ENCODE results near the gene SDR9C7. TPM values are rescaled to one million over a fixed set of nuclear protein-coding genes. Genes with fewer than 3 reads are reported as not detected.

Gene SDR9C7
- polyA plus RNA-seq, 3 donors = not detected

GRCh38 chr12:56980941-56981530, 46.8 kb upstream of the SDR9C7 start:
- Histone ChIP-seq H3K4me3 (replicated peaks in 1 of 3; ENCODE audit: low read depth in 2 of 3, low read length in 3 of 3) (no peak overlapping the region), H3K9ac (ENCODE audit: insufficient read depth, low read length, poor library complexity, severe bottlenecking) (no peak overlapping the region), H3K27ac (ENCODE audit: low read depth in 1 of 2, low read length in 2 of 2) (no peak overlapping the region), H4K20me1 (ENCODE audit: insufficient read depth, low read length) (no peaks in the 10 kb centered on the region), H3K36me3 (replicated peaks in 1 of 2; ENCODE audit: control insufficient read depth in 1 of 2, insufficient read depth in 2 of 2, low read length in 2 of 2) (no peaks in the 10 kb centered on the region), H3K4me2 (replicated peaks; ENCODE audit: extremely low read depth, low read length, poor library complexity, severe bottlenecking) (no peak overlapping the region), H3K79me2 (ENCODE audit: insufficient read depth, low read length) (no peaks in the 10 kb centered on the region), H2AFZ (ENCODE audit: insufficient read depth, low read depth, low read length, poor library complexity, severe bottlenecking) (no peak overlapping the region), H3K4me1 (ENCODE audit: control insufficient read depth in 1 of 2, insufficient read depth in 2 of 2, low read length in 2 of 2) (no peaks in the 10 kb centered on the region), H3K27me3 (ENCODE audit: control insufficient read depth in 2 of 2, insufficient read depth in 2 of 2, low read length in 2 of 2) (no peaks in the 10 kb centered on the region), H3K9me3 (replicated peaks in 1 of 2; ENCODE audit: control insufficient read depth in 1 of 2, insufficient read depth in 1 of 2, low read length in 2 of 2) (no peaks in the 10 kb centered on the region)
- Mint-ChIP-seq H3K4me1 (no peaks in the 10 kb centered on the region), H3K27ac (no peak overlapping the region), H3K27me3 (ENCODE audit: low read depth in 3 of 3) (peaks cover 0 to 3% (median 0%) of the 10 kb centered on the region in 3 donors), H3K9me3 (peaks cover 0 to 4% (median 0%) of the 10 kb centered on the region in 7 donors), H3K4me3 (no peak overlapping the region), H3K36me3 (no peaks in the 10 kb centered on the region)
- no peak for TF ChIP-seq CTCF (IDR thresholded peaks at IDR 0.05)
- intact Hi-C loops (cut with micrococcal nuclease) = no loop called here
- WGBS (ENCODE audit: insufficient coverage) = 100% methylated on average over 1 of the region's 4 CpGs
- no peak for DNase-seq

GRCh38 chr12:56980268-56980667, 46.1 kb upstream of the SDR9C7 start:
- no peak overlapping the region for H3K27ac ChIP-seq (ENCODE audit: low read depth in 1 of 2, low read length in 2 of 2)
- H3K36me3 Mint-ChIP-seq = no peaks in the 10 kb centered on the region
- no peak overlapping the region for H2AFZ ChIP-seq (ENCODE audit: insufficient read depth, low read depth, low read length, poor library complexity, severe bottlenecking)
- no peaks in the 10 kb centered on the region for H3K27me3 ChIP-seq (ENCODE audit: control insufficient read depth in 2 of 2, insufficient read depth in 2 of 2, low read length in 2 of 2)
- peaks cover 0 to 4% (median 0%) of the 10 kb centered on the region in 7 donors for H3K9me3 Mint-ChIP-seq
- H3K27me3 Mint-ChIP-seq (ENCODE audit: low read depth in 3 of 3) = peaks cover 0 to 3% (median 0%) of the 10 kb centered on the region in 3 donors
- H3K4me3 Mint-ChIP-seq = no peak overlapping the region
- WGBS (ENCODE audit: insufficient coverage) = 100% methylated on average over 4 of the region's 6 CpGs
- H3K9ac ChIP-seq (ENCODE audit: insufficient read depth, low read length, poor library complexity, severe bottlenecking) = no peak overlapping the region
- DNase-seq = no peak
- no peak overlapping the region for H3K4me3 ChIP-seq (replicated peaks in 1 of 3; ENCODE audit: low read depth in 2 of 3, low read length in 3 of 3)
- H3K4me2 ChIP-seq (replicated peaks; ENCODE audit: extremely low read depth, low read length, poor library complexity, severe bottlenecking) = no peak overlapping the region
- no peak for TF ChIP-seq CTCF (IDR thresholded peaks at IDR 0.05)
- H4K20me1 ChIP-seq (ENCODE audit: insufficient read depth, low read length) = no peaks in the 10 kb centered on the region
- no peak overlapping the region for H3K27ac Mint-ChIP-seq
- H3K4me1 Mint-ChIP-seq = no peaks in the 10 kb centered on the region
- H3K79me2 ChIP-seq (ENCODE audit: insufficient read depth, low read length) = no peaks in the 10 kb centered on the region
- no peaks in the 10 kb centered on the region for H3K4me1 ChIP-seq (ENCODE audit: control insufficient read depth in 1 of 2, insufficient read depth in 2 of 2, low read length in 2 of 2)
- H3K36me3 ChIP-seq (replicated peaks in 1 of 2; ENCODE audit: control insufficient read depth in 1 of 2, insufficient read depth in 2 of 2, low read length in 2 of 2) = no peaks in the 10 kb centered on the region
- no peaks in the 10 kb centered on the region for H3K9me3 ChIP-seq (replicated peaks in 1 of 2; ENCODE audit: control insufficient read depth in 1 of 2, insufficient read depth in 1 of 2, low read length in 2 of 2)
- intact Hi-C loops (cut with micrococcal nuclease) = no loop called here
